H9 (cell line): Measurements from ENCODE around the gene TAF13. TPM values are rescaled to one million over a fixed set of nuclear protein-coding genes. Genes with fewer than 3 reads are reported as not detected.
A peak's percentile ranks its signal among the peaks of the same experiment; 100 is the strongest.

ENCODE experiments used
- DNase-seq: peaks from one replicate; pipeline ENCODE4 v3.0.0-alpha.2; 2017
- H2AFZ ChIP-seq: one replicate; pipeline ENCODE4 v1.6.1; 2013; ENCODE audit warnings: mild to moderate bottlenecking, low read length, control low read depth, moderate library complexity
- H2AK5ac ChIP-seq: 2 replicates; pipeline ENCODE4 v1.6.1; 2013; ENCODE audit warnings: low read length, control low read depth, mixed read lengths; ENCODE audit not compliant: insufficient read length
- H2BK120ac ChIP-seq: one replicate; pipeline ENCODE4 v1.6.1; 2013; ENCODE audit warnings: low read depth, mild to moderate bottlenecking, low read length, control low read depth, inconsistent platforms; ENCODE audit not compliant: poor library complexity, severe bottlenecking
- H2BK12ac ChIP-seq: 2 replicates; pipeline ENCODE4 v1.6.1; 2013; ENCODE audit warnings: low read length, control low read depth, mixed read lengths, low read depth; ENCODE audit not compliant: insufficient read length
- H2BK15ac ChIP-seq: 2 replicates; pipeline ENCODE4 v1.6.1; 2013; ENCODE audit warnings: low read depth, low read length, control low read depth
- H2BK20ac ChIP-seq: one replicate; pipeline ENCODE4 v1.6.1; 2013; ENCODE audit warnings: low read depth, mild to moderate bottlenecking, low read length, control low read depth, inconsistent platforms; ENCODE audit not compliant: poor library complexity, severe bottlenecking
- H2BK5ac ChIP-seq: 2 replicates; pipeline ENCODE4 v1.6.1; 2013; ENCODE audit warnings: low read length, control low read depth, mixed read lengths; ENCODE audit not compliant: insufficient read length
- H3K14ac ChIP-seq: 2 replicates; pipeline ENCODE4 v1.6.1; 2013; ENCODE audit warnings: low read length, control low read depth; ENCODE audit not compliant: insufficient read depth
- H3K18ac ChIP-seq: 2 replicates; pipeline ENCODE4 v1.6.1; 2013; ENCODE audit warnings: low read depth, mild to moderate bottlenecking, mixed read lengths, low read length, control low read depth; ENCODE audit not compliant: insufficient read length
- H3K23ac ChIP-seq: 2 replicates; pipeline ENCODE4 v1.6.1; 2013; ENCODE audit warnings: low read length, control low read depth, mixed read lengths, low read depth; ENCODE audit not compliant: insufficient read length
- H3K23me2 ChIP-seq: 2 replicates; pipeline ENCODE4 v1.6.1; 2013; ENCODE audit warnings: low read depth, mild to moderate bottlenecking, mixed read lengths, low read length, control low read depth; ENCODE audit not compliant: insufficient read length, poor library complexity, severe bottlenecking
- H3K27ac ChIP-seq: 2 replicates; pipeline ENCODE4 v1.5.1; 2013; ENCODE audit warnings: low read length, control low read depth, mixed read lengths, low read depth; ENCODE audit not compliant: insufficient read length
- H3K27me3 ChIP-seq: 2 replicates; pipeline ENCODE4 v1.6.1; 2013; ENCODE audit warnings: low read length, control low read depth, inconsistent platforms; ENCODE audit not compliant: insufficient read depth
- H3K4ac ChIP-seq: 2 replicates; pipeline ENCODE4 v1.6.1; 2013; ENCODE audit warnings: low read depth, mild to moderate bottlenecking, control low read depth, inconsistent platforms, low read length, moderate library complexity
- H3K4me1 ChIP-seq: 2 replicates; pipeline ENCODE4 v1.6.1; 2013; ENCODE audit warnings: low read length, control low read depth, inconsistent platforms; ENCODE audit not compliant: insufficient read depth
- H3K4me2 ChIP-seq: 2 replicates; pipeline ENCODE4 v1.6.1; 2013; ENCODE audit warnings: low read length, control low read depth, mixed read lengths; ENCODE audit not compliant: insufficient read length, insufficient read depth
- H3K56ac ChIP-seq: 2 replicates; pipeline ENCODE4 v1.6.1; 2013; ENCODE audit warnings: low read depth, mild to moderate bottlenecking, mixed read lengths, low read length, control low read depth; ENCODE audit not compliant: insufficient read length
- H3K79me1 ChIP-seq: 2 replicates; pipeline ENCODE4 v1.6.1; 2013; ENCODE audit warnings: low read depth, mild to moderate bottlenecking, moderate library complexity, low read length, control low read depth, inconsistent platforms; ENCODE audit not compliant: insufficient read depth, poor library complexity, severe bottlenecking
- H3K79me2 ChIP-seq: 2 replicates; pipeline ENCODE4 v1.6.1; 2013; ENCODE audit warnings: low read length, control low read depth, inconsistent platforms; ENCODE audit not compliant: insufficient read depth
- H3K9ac ChIP-seq: 2 replicates; pipeline ENCODE4 v1.6.1; 2013; ENCODE audit warnings: low read length, control low read depth, mixed read lengths; ENCODE audit not compliant: insufficient read length; ENCODE audit errors: extremely low read depth
- H3K9me3 ChIP-seq: one replicate; pipeline ENCODE4 v1.6.1; 2013; ENCODE audit warnings: low read depth, low read length, inconsistent platforms; ENCODE audit not compliant: control insufficient read depth
- H3T11ph ChIP-seq: one replicate; pipeline ENCODE4 v1.6.1; 2013; ENCODE audit warnings: mild to moderate bottlenecking, low read length, control low read depth, inconsistent platforms
- H4K20me1 ChIP-seq: one replicate; pipeline ENCODE4 v1.6.1; 2013; ENCODE audit not compliant: control insufficient read depth, insufficient read length, insufficient read depth
- H4K5ac ChIP-seq: 2 replicates; pipeline ENCODE4 v1.6.1; 2013; ENCODE audit warnings: low read depth, mild to moderate bottlenecking, mixed read lengths, low read length, control low read depth; ENCODE audit not compliant: insufficient read length
- H4K8ac ChIP-seq: replicated peaks from 2 replicates; pipeline ENCODE4 v1.6.1; 2013; ENCODE audit warnings: low read length, control low read depth, mixed read lengths, low read depth; ENCODE audit not compliant: insufficient read length
- H4K91ac ChIP-seq: 2 replicates; pipeline ENCODE4 v1.6.1; 2013; ENCODE audit warnings: low read depth, mild to moderate bottlenecking, moderate library complexity, mixed read lengths, low read length, control low read depth; ENCODE audit not compliant: insufficient read length
- H3K27ac Mint-ChIP-seq, 3 experiments: 2 replicates in 2 of 3; 3 replicates in 1 of 3; pipeline ENCODE4 v1.8.0; 2020 to 2021; ENCODE audit warnings: mixed read lengths in 3 of 3, mild to moderate bottlenecking in 1 of 3, moderate library complexity in 1 of 3
- H3K27me3 Mint-ChIP-seq: 2 replicates; pipeline ENCODE4 v1.8.0; 2021; ENCODE audit warnings: low read depth, mild to moderate bottlenecking, moderate library complexity, mixed read lengths
- H3K36me3 Mint-ChIP-seq, 3 experiments: 2 replicates in 2 of 3; 3 replicates in 1 of 3; pipeline ENCODE4 v1.8.0; 2020 to 2021; ENCODE audit warnings: low read depth in 3 of 3, mixed read lengths in 3 of 3; ENCODE audit not compliant: insufficient read depth in 1 of 3
- H3K4me1 Mint-ChIP-seq, 2 experiments: 2 replicates each; pipeline ENCODE4 v1.8.0; 2020; ENCODE audit warnings: mixed read lengths in 2 of 2
- H3K4me3 Mint-ChIP-seq, 2 experiments: 2 replicates in 1 of 2; 3 replicates in 1 of 2; pipeline ENCODE4 v1.8.0; 2020 to 2021; ENCODE audit warnings: mild to moderate bottlenecking in 2 of 2, mixed read lengths in 2 of 2, moderate library complexity in 1 of 2
- H3K9me3 Mint-ChIP-seq, 2 experiments: 2 replicates in 1 of 2; 3 replicates in 1 of 2; pipeline ENCODE4 v1.8.0; 2020; ENCODE audit warnings: mild to moderate bottlenecking in 2 of 2, mixed read lengths in 2 of 2, moderate library complexity in 1 of 2
- CTCF ChIP-seq: fragments of 200-600 bp; sonication (generic); conservative IDR thresholded peaks from 3 replicates; pipeline ENCODE4 v1.8.0; 2021; ENCODE audit warnings: antibody characterized with exemption, mild to moderate bottlenecking
- WGBS: extraction: QIAGEN DNeasy Blood & Tissue Kit; methylation state at CpG from one replicate; pipeline ENCODE4 v1.1.7; 2013; ENCODE audit warnings: missing lambda C conversion rate, low lambda C conversion rate, mixed read lengths; ENCODE audit not compliant: insufficient read length; ENCODE audit errors: extremely low coverage; 5-methylcytosine and 5-hydroxymethylcytosine counted together
- total RNA-seq: library from RNA; stranded (reverse); gene quantifications from 2 replicates; pipeline ENCODE4 v1.2.1, GENCODE V29; 2021

The TAF13 gene
- total RNA-seq, 1 experiment from 2014 or later = 50.9 TPM

- no peak overlapping the region for H2AK5ac ChIP-seq
- no peak overlapping the region for H3K4ac ChIP-seq
- H2BK15ac ChIP-seq = no peak overlapping the region
- no peak overlapping the region for H2BK20ac ChIP-seq
- H2BK120ac ChIP-seq = no peak overlapping the region
- H2BK5ac ChIP-seq = no peak overlapping the region
- DNase-seq = peak; percentile 97
- no peak overlapping the region for H3T11ph ChIP-seq
- H3K79me1 ChIP-seq = no peaks in the 10 kb centered on the region
- no peak overlapping the region for H2BK12ac ChIP-seq
- H3K18ac ChIP-seq = peak overlapping the region; percentile 71
- H3K23ac ChIP-seq = no peak overlapping the region
- no CpG with 5 or more reads among the region's 31 CpGs for WGBS
- no peaks in the 10 kb centered on the region for H4K20me1 ChIP-seq
- no peaks in the 10 kb centered on the region for H3K79me2 ChIP-seq
- no peak overlapping the region for H4K8ac ChIP-seq
- peaks cover 23% of the 10 kb centered on the region; the same call in 1 of the 2 replicates for H3K27me3 ChIP-seq
- no peaks in the 10 kb centered on the region for H3K9me3 ChIP-seq
- no peak overlapping the region for H3K9ac ChIP-seq
- no peak overlapping the region for H4K5ac ChIP-seq
- Mint-ChIP-seq H3K27me3 (peaks cover 81% of the 10 kb centered on the region), H3K4me1 (peaks cover 11 to 17% of the 10 kb centered on the region in 2 experiments), H3K9me3 (no peaks in the 10 kb centered on the region), H3K27ac (peak overlapping the region in 1 of 3 experiments; percentile 87; a peak in 1 of 7 replicates), H3K4me3 (peak overlapping the region; percentile 48 to 85), H3K36me3 (no peaks in the 10 kb centered on the region)
- H3K27ac ChIP-seq = no peak overlapping the region
- peak overlapping the region; percentile 74; the same call in 1 of the 2 replicates for H3K14ac ChIP-seq
- TF ChIP-seq CTCF = peak; percentile 99
- no peak overlapping the region for H4K91ac ChIP-seq
- H3K4me2 ChIP-seq = peak overlapping the region; percentile 44
- peaks cover 13% of the 10 kb centered on the region for H3K23me2 ChIP-seq
- no peaks in the 10 kb centered on the region for H3K4me1 ChIP-seq
- H2AFZ ChIP-seq = no peak overlapping the region
- H3K56ac ChIP-seq = no peak overlapping the region
These were observed 37.0 kb upstream of the TAF13 start for GRCh38 chr1:109112652-109113285.
